GM18951 (cell line): ENCODE data around the gene CEP83.
A peak's percentile ranks its signal among the peaks of the same experiment; 100 is the strongest.

Experiments
- POLR2A ChIP-seq: IDR thresholded peaks from 4 replicates; pipeline ENCODE4 v1.6.1; 2011; ENCODE audit warnings: mild to moderate bottlenecking; ENCODE audit not compliant: insufficient read length, insufficient read depth; ENCODE audit errors: extremely low read depth
- in situ Hi-C: fragments of 300-500 bp; cut with MboI; formaldehyde crosslinking; loops from one replicate; pipeline ENCODE4 v1.12.0; 2022; ENCODE audit warnings: low sequenced_read_pairs, mixed read lengths, inconsistent platforms; ENCODE audit not compliant: unreplicated experiment

CEP83 gene

GRCh38 chr12:94263905-94264561, 195.6 kb downstream of the CEP83 start:
- TF ChIP-seq POLR2A, result no peak
- in situ Hi-C loops, result no loop called here

GRCh38 chr12:94263011-94263811, 196.5 kb downstream of the CEP83 start:
- peak; percentile 5 for TF ChIP-seq POLR2A
- in situ Hi-C loops, result no loop called here

GRCh38 chr12:94262228-94263010, 197.2 kb downstream of the CEP83 start:
- in situ Hi-C loops, result no loop called here
- peak; percentile 36 for TF ChIP-seq POLR2A

- in situ Hi-C loops, result no loop called here
- TF ChIP-seq POLR2A, result no peak
Measured at GRCh38 chr12:94261786-94262185, 197.9 kb downstream of the CEP83 start.

GRCh38 chr12:94261119-94261518, 198.5 kb downstream of the CEP83 start:
- in situ Hi-C loops, result no loop called here
- TF ChIP-seq POLR2A, result no peak

GRCh38 chr12:94260717-94261116, 198.9 kb downstream of the CEP83 start:
- TF ChIP-seq POLR2A, result no peak
- in situ Hi-C loops, result no loop called here

- no peak for TF ChIP-seq POLR2A
- in situ Hi-C loops, result no loop called here
Measured at GRCh38 chr12:94260017-94260416, 199.7 kb downstream of the CEP83 start.

GRCh38 chr12:94258593-94258992, 201.1 kb downstream of the CEP83 start:
- in situ Hi-C loops, result no loop called here
- no peak for TF ChIP-seq POLR2A
